ENCODE data around the gene REV3L.
"Not testable (repeated sequence)": the region's sequence is repeated elsewhere in the genome, so short reads cannot be mapped to it uniquely, and the experiment has no call there.

REV3L gene

GRCh38 chr6:111522393-111523020 is 39.5 kb upstream of the REV3L start:
- DNase-seq (ENCODE audit: insufficient read length, low spot score) (no peak), FAIRE-seq (no peak)
- no peak for TF ChIP-seq PAX5 (IDR thresholded peaks at IDR 0.05; ENCODE audit: insufficient read depth, low read length, severe bottlenecking)
- no peak for TF ChIP-seq POLR2AphosphoS5 (IDR thresholded peaks at IDR 0.05; ENCODE audit: low read depth, low read length)

- FAIRE-seq, result no peak
- TF ChIP-seq POU2F2 (IDR thresholded peaks at IDR 0.05; ENCODE audit: low read depth, low read length), result no peak
- no peak for DNase-seq (ENCODE audit: insufficient read length, low spot score)
These were observed 38.7 kb upstream of the REV3L start for GRCh38 chr6:111521497-111522270.

GRCh38 chr6:111520524-111520923 is 37.5 kb upstream of the REV3L start:
- TF ChIP-seq POLR2AphosphoS5 (IDR thresholded peaks at IDR 0.05; ENCODE audit: low read depth, low read length), result no peak
- no peak for TF ChIP-seq PAX5 (IDR thresholded peaks at IDR 0.05; ENCODE audit: insufficient read depth, low read length, severe bottlenecking)
- DNase-seq (ENCODE audit: insufficient read length, low spot score), result no peak
- FAIRE-seq, result no peak

- no peak for TF ChIP-seq POU2F2 (IDR thresholded peaks at IDR 0.05; ENCODE audit: low read depth, low read length)
- no peak for TF ChIP-seq SPI1 (IDR thresholded peaks at IDR 0.05; ENCODE audit: low read depth, low read length)
- no peak for TF ChIP-seq TAF1 (IDR thresholded peaks at IDR 0.05; ENCODE audit: low read depth, low read length)
- no peak for TF ChIP-seq POLR2AphosphoS5 (IDR thresholded peaks at IDR 0.05; ENCODE audit: low read depth, low read length)
- TF ChIP-seq PAX5 (IDR thresholded peaks at IDR 0.05; ENCODE audit: insufficient read depth, low read length, severe bottlenecking), result no peak
- TF ChIP-seq POLR2A (IDR thresholded peaks at IDR 0.05; ENCODE audit: low read depth, low read length), result no peak
- no peak for DNase-seq (ENCODE audit: insufficient read length, low spot score)
- peak; percentile 40 for FAIRE-seq
These were observed 34.9 kb upstream of the REV3L start for GRCh38 chr6:111517965-111518364.

GRCh38 chr6:111515259-111515658 is 32.2 kb upstream of the REV3L start:
- FAIRE-seq, result no peak
- no peak for TF ChIP-seq POLR2A (IDR thresholded peaks at IDR 0.05; ENCODE audit: low read depth, low read length)
- DNase-seq (ENCODE audit: insufficient read length, low spot score), result no peak

- not testable (repeated sequence) for DNase-seq (ENCODE audit: insufficient read length, low spot score); FAIRE-seq
These were observed 31.5 kb upstream of the REV3L start for GRCh38 chr6:111514531-111514930.

GRCh38 chr6:111507219-111507618 is 24.2 kb upstream of the REV3L start:
- DNase-seq (ENCODE audit: insufficient read length, low spot score); FAIRE-seq: not testable (repeated sequence)

GRCh38 chr6:111505498-111505897 is 22.5 kb upstream of the REV3L start:
- not testable (repeated sequence) for FAIRE-seq; DNase-seq (ENCODE audit: insufficient read length, low spot score)

- DNase-seq (ENCODE audit: insufficient read length, low spot score), result no peak
- no peak for TF ChIP-seq POLR2AphosphoS5 (IDR thresholded peaks at IDR 0.05; ENCODE audit: low read depth, low read length)
- TF ChIP-seq POU2F2 (IDR thresholded peaks at IDR 0.05; ENCODE audit: low read depth, low read length), result no peak
- no peak for TF ChIP-seq PAX5 (IDR thresholded peaks at IDR 0.05; ENCODE audit: insufficient read depth, low read length, severe bottlenecking)
- no peak for TF ChIP-seq SPI1 (IDR thresholded peaks at IDR 0.05; ENCODE audit: low read depth, low read length)
- no peak for FAIRE-seq
These were observed 20.6 kb upstream of the REV3L start for GRCh38 chr6:111503660-111504059.

GRCh38 chr6:111503194-111503593 is 20.2 kb upstream of the REV3L start:
- DNase-seq (ENCODE audit: insufficient read length, low spot score) (no peak), FAIRE-seq (no peak)
- TF ChIP-seq PAX5 (IDR thresholded peaks at IDR 0.05; ENCODE audit: insufficient read depth, low read length, severe bottlenecking), result no peak
- no peak for TF ChIP-seq TAF1 (IDR thresholded peaks at IDR 0.05; ENCODE audit: low read depth, low read length)
- TF ChIP-seq SPI1 (IDR thresholded peaks at IDR 0.05; ENCODE audit: low read depth, low read length), result no peak
- no peak for TF ChIP-seq POU2F2 (IDR thresholded peaks at IDR 0.05; ENCODE audit: low read depth, low read length)
- no peak for TF ChIP-seq POLR2A (IDR thresholded peaks at IDR 0.05; ENCODE audit: low read depth, low read length)
- no peak for TF ChIP-seq POLR2AphosphoS5 (IDR thresholded peaks at IDR 0.05; ENCODE audit: low read depth, low read length)

- FAIRE-seq (no peak), DNase-seq (ENCODE audit: insufficient read length, low spot score) (no peak)
- TF ChIP-seq SPI1 (IDR thresholded peaks at IDR 0.05; ENCODE audit: low read depth, low read length) (no peak), POU2F2 (IDR thresholded peaks at IDR 0.05; ENCODE audit: low read depth, low read length) (no peak), POLR2A (IDR thresholded peaks at IDR 0.05; ENCODE audit: low read depth, low read length) (no peak), POLR2AphosphoS5 (IDR thresholded peaks at IDR 0.05; ENCODE audit: low read depth, low read length) (no peak), TAF1 (IDR thresholded peaks at IDR 0.05; ENCODE audit: low read depth, low read length) (no peak), PAX5 (IDR thresholded peaks at IDR 0.05; ENCODE audit: insufficient read depth, low read length, severe bottlenecking) (no peak)
These were observed 19.1 kb upstream of the REV3L start for GRCh38 chr6:111502154-111502553.
